HG02870 (cell line): ENCODE measurements around the gene MT1HL1.
"Not testable (repeated sequence)": the region's sequence is repeated elsewhere in the genome, so short reads cannot be mapped to it uniquely, and the experiment has no call there.

Experiments
- ATAC-seq: cut with Tn5 transposase; IDR thresholded peaks from one replicate; pipeline ENCODE4 v1.9.1; 2021; ENCODE audit warnings: mild to moderate bottlenecking, moderate library complexity; ENCODE audit not compliant: unreplicated experiment

The MT1HL1 gene

DNA sequence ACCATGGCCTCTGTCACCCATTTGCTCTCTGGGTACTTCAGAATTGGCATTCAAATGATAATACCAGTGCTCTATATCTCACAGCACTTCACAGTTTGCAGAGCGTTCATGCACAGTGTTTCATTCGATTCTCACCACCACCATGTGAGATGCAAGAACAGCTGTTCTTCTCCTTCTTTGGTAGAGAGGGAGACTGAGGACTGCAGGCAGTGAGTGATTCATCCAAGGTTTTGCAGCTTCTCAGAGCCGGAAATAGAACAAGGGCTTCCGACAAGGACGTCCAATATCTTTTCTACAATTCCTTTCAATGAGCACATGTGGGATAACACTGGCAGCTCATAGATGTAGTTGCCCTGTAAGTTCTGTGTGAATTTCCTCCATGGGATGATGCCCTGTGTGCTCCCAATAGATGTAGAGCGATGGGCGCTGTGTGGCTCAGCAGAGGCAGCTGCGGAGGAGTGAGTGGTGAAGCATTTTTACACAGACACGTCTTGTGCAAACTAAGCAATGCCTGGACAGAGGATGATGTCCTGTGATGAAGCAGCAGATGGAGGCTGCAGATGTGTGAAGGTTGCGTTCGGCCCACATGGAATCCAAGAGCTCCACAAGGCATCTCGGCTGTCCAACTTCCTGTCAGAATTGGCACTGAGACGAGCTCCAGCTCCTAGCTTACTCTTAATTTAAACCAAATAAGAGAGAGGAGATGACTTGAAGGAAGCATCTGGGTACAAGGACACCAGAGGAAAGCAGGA, 24.9 kb downstream of the MT1HL1 start:
- no peak for ATAC-seq

DNA sequence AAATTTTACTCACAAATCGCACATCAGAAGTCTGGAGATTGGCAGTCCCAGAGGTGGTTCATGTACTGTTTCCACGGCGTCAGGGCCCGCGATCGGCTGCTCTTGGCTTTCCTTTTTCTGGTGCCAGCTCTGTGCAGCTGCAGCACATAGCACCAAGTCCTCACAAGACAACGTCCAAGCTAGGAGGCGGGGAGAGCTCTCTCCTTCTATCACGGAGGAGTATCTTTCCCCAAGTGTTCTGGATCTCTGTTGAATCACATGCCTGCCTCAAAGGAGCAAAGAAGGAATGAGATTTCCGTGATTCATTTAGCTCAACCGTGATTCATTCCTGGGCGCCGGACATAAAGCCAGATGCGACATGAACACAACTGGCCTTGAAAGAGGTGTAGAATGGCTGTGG, 25.5 kb downstream of the MT1HL1 start:
- ATAC-seq, result no peak

DNA sequence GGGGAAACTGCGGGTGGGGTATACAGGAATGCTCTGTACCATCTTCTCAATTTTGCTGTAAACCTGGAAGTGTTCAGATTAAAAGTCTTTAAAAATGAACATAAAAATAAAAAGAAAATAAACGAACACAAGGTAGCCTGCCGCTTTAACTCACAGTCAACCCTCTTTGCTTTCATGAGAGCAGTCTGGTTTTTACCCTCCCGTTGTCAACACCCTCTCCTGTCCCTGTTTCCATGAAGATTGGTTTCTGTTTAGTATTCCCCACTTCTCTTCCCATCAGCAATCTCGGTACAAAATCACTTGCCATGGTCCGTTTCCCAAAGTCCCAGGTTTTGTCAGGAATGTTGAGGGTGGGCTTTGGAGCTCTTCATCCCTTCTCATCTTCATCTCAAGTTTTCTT, 28.8 kb downstream of the MT1HL1 start:
- ATAC-seq, result no peak

DNA sequence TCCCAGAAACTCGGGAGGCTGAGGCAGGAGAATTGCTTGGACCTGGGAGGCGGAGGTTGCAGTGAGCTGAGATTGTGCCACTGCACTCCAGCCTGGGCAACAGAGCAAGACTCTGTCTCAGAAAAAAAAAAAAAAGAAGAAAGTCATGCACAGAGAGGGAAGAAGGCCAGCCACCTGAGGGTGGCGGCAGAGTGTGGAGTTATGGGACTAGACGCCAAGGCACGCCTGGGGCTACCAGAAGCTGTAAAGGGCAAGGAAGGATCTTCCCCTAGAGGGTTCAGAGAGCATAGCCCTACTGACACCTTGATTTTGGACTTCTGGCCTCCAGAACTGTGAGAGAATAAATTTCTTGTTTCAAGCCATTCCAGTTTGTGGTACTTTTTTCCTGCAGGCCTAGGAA, 30.2 kb downstream of the MT1HL1 start:
- not testable (repeated sequence) for ATAC-seq

GRCh38 chr1:236966636-236967035, 37.6 kb downstream of the MT1HL1 start:
- no peak for ATAC-seq

DNA sequence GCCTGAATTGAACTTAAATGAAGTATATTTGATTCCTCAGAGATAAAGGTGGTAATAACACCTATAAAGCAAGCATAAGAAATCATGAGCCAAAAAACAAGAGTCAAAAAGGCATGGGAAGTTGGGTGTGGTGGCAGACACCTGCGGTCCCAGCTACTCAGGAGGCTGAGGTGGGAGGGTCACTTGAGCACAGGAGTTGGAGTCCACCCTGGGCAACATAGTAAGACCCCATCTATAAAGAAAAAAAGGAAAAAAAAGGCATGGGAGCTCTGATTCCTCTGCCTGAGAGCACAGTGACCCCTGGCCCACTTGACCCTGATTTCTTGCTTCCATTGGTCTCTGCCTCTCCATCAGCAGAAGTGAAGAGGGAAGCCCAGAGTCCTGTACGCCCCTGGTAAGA, 40.3 kb downstream of the MT1HL1 start:
- ATAC-seq, result no peak

GRCh38 chr1:236959112-236959511, 45.1 kb downstream of the MT1HL1 start:
- no peak for ATAC-seq

DNA sequence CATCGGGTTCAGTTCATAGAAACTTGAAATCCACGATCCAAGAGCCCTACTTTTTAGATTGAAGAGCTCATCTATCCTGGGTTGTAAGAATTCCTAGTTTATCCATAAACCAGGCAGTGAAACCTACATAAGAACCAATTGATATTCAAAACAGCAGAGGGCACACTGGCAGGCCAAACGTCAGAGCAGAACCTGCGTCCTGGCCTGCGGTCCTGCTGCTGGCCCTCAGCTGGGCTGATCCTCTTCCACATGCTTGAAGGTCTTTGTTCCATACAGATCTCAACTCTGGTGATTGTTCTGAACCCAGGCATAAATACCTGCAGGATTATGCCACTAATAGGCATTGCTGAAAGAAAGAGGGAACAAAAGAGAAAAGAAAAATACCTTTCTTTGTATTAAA, 47.0 kb downstream of the MT1HL1 start:
- no peak for ATAC-seq
